AG20443 (cell line): ENCODE data around the gene ASTN1.

ENCODE experiments used
- DNase-seq: peaks from one replicate; pipeline ENCODE4 v3.0.0; 2012; ENCODE audit warnings: low spot score, mixed read lengths

The ASTN1 gene

DNA sequence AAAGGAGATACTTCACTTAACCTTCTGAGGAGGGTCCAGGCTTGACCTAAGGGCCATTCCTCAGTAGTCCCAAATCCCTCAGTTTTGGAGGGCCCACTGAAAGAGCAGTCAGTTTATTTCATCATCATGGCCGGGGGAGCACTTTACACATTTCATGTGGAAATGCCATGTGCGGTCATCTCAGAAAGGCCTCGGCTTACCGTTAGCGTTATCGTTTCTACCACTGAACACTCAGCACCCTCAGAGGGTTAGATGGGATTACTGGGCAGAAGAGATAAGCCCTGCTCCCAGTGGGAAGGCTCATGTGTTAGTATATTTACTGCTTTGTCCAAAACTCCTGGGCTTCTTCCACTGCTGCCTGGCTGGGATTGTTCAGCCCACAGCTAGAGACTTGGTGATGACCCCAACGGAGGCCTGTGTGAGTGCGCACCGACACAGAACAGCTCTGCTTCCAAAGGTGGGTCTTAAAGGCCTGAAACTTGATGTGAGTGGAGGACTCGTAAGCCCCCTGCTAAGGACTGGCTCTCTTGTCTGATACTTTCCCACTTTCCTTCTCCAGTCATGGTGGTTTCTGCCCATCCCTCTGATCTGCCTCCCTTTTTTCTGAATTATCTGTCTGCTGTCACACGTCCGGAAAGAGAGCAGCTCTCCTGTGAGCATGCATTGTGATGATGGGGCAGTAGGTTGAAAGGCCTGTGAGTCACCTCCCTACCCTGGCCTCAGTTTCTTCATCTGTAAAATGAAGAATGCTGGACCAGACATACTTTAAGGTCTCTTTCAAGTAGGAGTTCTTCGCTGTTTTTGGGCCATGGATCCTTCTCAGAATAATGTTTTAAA, 284.5 kb downstream of the ASTN1 start:
- DNase-seq: no peak

DNA sequence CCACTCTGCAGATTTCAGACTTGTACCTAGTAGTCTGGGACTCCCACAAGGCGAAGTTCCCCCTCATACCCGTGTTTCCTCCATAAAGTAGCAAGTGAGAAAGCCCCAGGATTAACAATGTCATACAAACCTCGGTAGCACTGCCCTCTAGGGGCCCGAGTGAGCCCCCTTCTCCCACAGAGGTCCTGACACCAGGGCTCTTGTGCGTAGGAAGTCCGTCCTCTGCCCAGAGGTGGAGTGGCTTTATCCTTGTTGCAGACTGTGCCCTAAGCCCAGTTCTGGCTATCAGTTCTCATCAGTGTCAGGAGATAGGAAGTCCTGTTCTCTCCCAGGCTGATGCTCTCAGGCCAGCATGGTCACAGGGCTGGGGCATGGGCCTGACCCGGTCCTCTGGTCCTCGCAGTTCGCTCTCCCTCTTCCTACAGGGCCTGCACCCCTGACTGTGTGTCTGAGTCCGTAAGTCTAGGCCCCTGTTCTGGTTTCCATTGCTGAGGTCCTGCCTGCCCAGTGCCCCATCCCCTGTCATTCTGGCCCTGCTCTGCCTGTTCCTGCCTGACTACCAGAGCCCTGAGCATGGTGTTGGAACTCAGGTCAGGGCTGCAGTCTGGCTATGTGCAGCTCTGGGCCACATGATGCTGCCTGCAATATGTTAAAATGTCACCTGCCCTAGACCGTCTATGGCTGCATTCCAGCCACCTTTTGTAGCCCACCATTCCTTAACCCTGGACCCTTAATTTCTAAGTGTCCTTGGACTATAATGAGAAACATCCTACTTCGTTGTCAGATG, 285.6 kb downstream of the ASTN1 start:
- no peak for DNase-seq

- no peak for DNase-seq
Observed at GRCh38 chr1:176877557-176877956, 287.0 kb downstream of the ASTN1 start.

DNA sequence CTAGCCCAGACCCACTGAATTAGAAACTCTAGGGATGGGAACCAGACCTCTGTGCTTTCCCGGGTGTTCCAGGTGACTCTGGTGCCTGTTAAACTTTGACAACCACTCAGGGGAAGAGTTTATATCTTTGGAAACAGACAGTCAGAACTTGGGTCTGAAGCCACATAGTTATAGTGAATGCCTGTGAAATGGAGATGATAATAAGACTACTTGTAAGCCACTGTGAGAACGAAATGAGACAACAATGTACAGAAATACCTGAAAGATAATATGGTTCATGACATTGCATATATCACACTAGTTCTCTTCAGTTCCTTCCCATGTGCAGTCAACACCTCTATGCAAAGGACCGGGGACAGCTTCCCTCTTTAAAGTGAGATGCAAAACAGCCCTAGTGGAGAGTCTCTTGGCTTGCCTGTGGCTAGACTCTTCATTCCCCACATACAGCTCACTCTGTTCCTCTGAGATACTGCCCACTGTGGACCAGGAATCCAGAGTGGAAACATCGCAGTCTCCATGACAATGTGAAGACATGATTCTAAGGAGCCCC, 287.5 kb downstream of the ASTN1 start:
- no peak for DNase-seq

DNA sequence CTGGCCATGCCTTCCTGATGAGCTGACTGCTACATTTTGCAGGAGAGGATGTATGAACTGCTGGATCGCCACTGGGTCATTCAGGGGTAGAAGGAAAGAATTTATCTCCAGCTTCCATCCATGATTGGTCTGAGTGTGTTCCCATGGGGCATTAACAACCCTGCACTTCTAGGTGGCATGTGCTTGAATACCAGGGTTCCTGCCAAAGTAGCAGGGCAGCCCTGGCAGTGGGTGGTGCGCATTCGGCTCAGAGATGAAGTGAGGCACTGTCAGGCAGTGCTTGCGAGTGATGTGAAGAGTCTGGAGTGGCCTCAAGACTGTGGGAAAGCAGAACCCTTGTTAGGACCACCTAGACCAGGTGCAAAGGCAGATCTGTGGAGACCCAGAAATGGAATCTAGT, 294.9 kb downstream of the ASTN1 start:
- no peak for DNase-seq

GRCh38 chr1:176866011-176866714, 298.3 kb downstream of the ASTN1 start:
- peak; percentile 80 for DNase-seq

- DNase-seq: no peak
Observed at GRCh38 chr1:176864211-176864610, 300.3 kb downstream of the ASTN1 start.

DNA sequence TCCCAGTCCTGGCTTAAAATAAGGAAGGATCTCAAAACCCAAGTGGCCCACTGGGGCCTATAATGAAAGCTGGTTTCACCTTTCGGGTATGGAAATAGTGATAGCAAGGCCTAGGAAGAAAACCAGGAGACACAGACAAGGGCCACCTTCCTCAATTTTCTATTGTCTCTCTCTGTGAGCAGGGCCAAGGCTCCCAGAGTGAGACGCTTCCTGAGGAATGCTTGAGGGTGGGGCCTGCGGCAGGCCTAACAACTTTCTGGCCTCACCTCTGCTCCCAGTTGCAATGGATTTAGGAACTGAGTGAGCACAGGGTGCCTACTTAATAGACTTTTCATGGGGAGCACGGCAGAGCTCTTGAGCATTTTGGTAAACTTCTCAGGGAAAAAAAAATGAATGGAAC, 300.9 kb downstream of the ASTN1 start:
- no peak for DNase-seq

- DNase-seq: no peak
Observed at GRCh38 chr1:176858433-176858916, 306.0 kb downstream of the ASTN1 start.

GRCh38 chr1:176857632-176858031, 306.9 kb downstream of the ASTN1 start:
- peak; percentile 62 for DNase-seq

- DNase-seq: no peak
Observed at GRCh38 chr1:176854758-176855745, 309.5 kb downstream of the ASTN1 start.

DNA sequence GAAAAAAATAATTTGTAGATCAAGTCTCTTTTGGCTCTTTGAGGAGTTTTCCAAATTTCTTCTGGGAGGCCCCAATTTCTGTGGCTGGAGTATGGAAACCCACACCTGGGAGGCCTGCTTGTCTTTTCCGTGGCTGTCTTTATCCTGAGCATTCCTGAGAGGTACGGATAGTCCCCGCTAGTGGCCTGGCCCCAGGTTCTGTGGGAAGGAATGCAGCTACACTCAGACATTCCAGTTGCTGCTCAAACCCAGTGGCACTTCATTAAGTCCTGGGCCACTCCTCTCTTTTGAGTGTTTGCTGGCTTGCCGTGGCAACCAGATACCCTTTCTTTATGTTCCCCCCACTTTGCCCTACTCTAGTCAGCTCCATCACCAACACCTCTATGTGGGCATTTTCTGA, 310.4 kb downstream of the ASTN1 start:
- DNase-seq: no peak

DNA sequence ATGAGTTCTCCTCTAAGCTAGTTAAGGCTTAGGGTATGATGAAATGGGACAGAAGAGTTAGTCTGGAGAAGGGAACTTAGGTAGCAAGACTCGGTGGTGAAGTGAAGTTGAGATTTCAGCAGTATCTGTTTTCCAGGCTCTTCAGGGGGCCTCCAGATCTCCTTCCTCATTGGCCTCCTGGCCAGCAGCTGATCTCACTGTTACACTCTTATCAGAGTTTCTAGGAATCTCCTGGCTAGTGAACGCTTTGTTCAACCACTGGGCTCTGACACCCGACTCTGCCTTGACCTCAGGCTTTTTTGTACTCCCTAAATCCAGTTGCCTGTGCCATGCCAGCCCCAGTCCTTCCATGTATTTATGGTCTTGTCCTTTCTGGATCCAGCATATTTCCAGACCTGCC, 311.0 kb downstream of the ASTN1 start:
- DNase-seq: no peak

DNA sequence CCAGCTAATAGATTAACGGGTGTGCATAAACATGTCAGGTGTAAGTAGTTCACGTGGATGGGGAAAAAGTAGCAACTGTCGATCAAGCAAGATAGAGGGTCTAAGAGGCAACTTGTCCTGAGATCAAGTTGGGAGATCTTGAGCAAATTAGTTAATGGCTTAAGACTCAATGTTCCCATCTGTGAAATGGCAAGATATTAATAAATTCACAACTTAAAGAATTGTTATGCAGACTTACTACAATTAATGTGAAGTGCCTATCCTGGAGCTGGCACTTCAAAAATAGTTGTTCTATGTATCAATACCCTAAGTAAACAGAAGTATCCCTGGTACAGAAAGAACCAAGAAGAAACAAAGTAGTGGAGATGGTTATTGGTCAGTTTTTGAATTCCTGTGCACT, 312.4 kb downstream of the ASTN1 start:
- no peak for DNase-seq

DNA sequence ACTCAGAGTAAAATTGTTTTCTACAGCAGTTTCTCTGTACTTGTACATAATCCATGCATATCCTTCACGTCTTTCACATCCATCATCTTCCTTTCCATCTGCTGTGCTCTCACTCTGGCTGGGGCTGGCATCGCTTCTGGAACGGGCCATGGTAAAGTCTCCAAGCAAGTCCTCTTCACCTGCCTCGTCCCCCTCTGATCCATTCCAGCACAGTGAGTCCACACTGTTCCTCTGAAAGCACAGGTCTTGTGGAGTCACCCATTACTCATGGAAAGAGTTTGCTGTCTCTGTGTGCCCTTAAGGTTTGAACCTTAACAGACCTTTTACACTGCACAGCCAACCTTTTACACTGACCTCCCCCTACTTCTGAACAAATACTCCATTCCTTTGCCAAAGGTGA, 313.6 kb downstream of the ASTN1 start:
- no peak for DNase-seq

DNA sequence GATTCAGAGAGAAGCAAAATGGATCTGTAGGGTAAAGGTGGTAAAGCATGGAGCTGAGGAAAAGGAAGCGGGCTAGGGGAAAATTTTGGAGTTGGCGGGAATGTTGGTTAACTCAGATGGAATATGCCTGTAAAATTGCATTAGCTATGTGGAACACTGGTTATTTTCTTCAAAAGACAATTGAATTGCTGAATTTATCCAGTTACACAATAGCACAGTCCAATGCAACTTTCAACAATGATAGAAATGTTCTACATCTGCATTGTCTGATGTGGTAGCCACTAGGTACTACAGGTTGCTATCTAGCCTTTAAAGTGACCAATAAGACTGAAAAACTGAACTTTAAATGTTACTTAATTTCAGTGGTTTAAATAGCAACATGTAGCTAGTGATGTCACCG, 315.2 kb downstream of the ASTN1 start:
- DNase-seq: no peak

- DNase-seq: no peak
Observed at GRCh38 chr1:176847052-176847451, 317.5 kb downstream of the ASTN1 start.

- peak; percentile 75 for DNase-seq
Observed at GRCh38 chr1:176843352-176844297, 320.9 kb downstream of the ASTN1 start.

DNA sequence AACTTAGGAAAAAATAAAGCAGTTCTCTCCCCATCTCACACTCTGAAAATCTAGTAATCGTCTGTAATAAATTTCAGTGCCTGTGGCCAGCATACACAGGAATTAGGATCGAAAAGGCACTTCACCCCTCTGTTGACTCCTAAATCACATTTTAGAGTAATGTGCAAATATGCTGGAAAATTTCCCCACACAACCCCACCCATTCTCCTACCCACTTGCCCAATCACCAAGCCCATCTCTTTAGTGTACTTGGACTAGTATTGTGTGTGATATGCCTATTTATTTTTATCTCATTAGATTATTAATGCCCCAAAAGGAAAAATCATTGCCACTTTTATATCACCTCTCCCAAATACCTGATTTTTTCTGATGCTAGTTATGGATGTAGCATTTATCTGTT, 323.3 kb downstream of the ASTN1 start:
- DNase-seq: no peak

- no peak for DNase-seq
Observed at GRCh38 chr1:176839216-176839615, 325.3 kb downstream of the ASTN1 start.
